HG03378 (cell line): ENCODE measurements around the gene LLCFC1.

ENCODE experiments used
- ATAC-seq: cut with Tn5 transposase; IDR thresholded peaks from one replicate; pipeline ENCODE4 v1.9.1; 2021; ENCODE audit warnings: mild to moderate bottlenecking, moderate library complexity; ENCODE audit not compliant: unreplicated experiment

Gene LLCFC1

GRCh38 chr7:142940966-142941535 is 1.8 kb downstream of the LLCFC1 start:
- no peak for ATAC-seq

GRCh38 chr7:142941541-142941940 is 2.3 kb downstream of the LLCFC1 start:
- ATAC-seq: no peak

GRCh38 chr7:142942746-142943145 is 3.5 kb downstream of the LLCFC1 start:
- no peak for ATAC-seq

- no peak for ATAC-seq
Measured at GRCh38 chr7:142943706-142944268, 4.5 kb downstream of the LLCFC1 start.

GRCh38 chr7:142945001-142945400 is 5.7 kb downstream of the LLCFC1 start:
- no peak for ATAC-seq

- ATAC-seq: no peak
Measured at GRCh38 chr7:142948603-142949002, 9.3 kb downstream of the LLCFC1 start.

GRCh38 chr7:142950235-142950634 is 11.0 kb downstream of the LLCFC1 start:
- ATAC-seq: no peak

GRCh38 chr7:142954680-142955268 is 15.5 kb downstream of the LLCFC1 start:
- peak; percentile 50 for ATAC-seq

GRCh38 chr7:142956951-142957623 is 17.8 kb downstream of the LLCFC1 start:
- ATAC-seq: no peak

GRCh38 chr7:142957723-142958122 is 18.4 kb downstream of the LLCFC1 start:
- no peak for ATAC-seq

- ATAC-seq: no peak
Measured at GRCh38 chr7:142959202-142959601, 19.9 kb downstream of the LLCFC1 start.

- no peak for ATAC-seq
Measured at GRCh38 chr7:142960955-142961512, 21.8 kb downstream of the LLCFC1 start.

GRCh38 chr7:142961595-142961972 is 22.3 kb downstream of the LLCFC1 start:
- ATAC-seq: no peak

- ATAC-seq: no peak
Measured at GRCh38 chr7:142961973-142962926, 23.0 kb downstream of the LLCFC1 start, which contains the start of gene KEL. Gene KEL (minus strand): TSS chr7:142962363. CDS start chr7:142962206, 157 bp downstream.

- no peak for ATAC-seq
Measured at GRCh38 chr7:142962991-142963390, 23.7 kb downstream of the LLCFC1 start.

GRCh38 chr7:142963993-142964392 is 24.7 kb downstream of the LLCFC1 start:
- no peak for ATAC-seq

- no peak for ATAC-seq
Measured at GRCh38 chr7:142964502-142965246, 25.4 kb downstream of the LLCFC1 start.

- ATAC-seq: no peak
Measured at GRCh38 chr7:142968229-142968628, 28.9 kb downstream of the LLCFC1 start.

GRCh38 chr7:142969183-142969582 is 29.9 kb downstream of the LLCFC1 start:
- ATAC-seq: no peak

GRCh38 chr7:142974626-142975025 is 35.3 kb downstream of the LLCFC1 start:
- no peak for ATAC-seq
